EH (cell line): Measurements from ENCODE around the gene CHST15.
A peak's percentile ranks its signal among the peaks of the same experiment; 100 is the strongest.
"Not testable (repeated sequence)": the region's sequence is repeated elsewhere in the genome, so short reads cannot be mapped to it uniquely, and the experiment has no call there.

Experiments used
- DNase-seq: peaks from one replicate; pipeline ENCODE4 v3.0.0-alpha.2; 2015; ENCODE audit warnings: low read depth

The CHST15 gene

DNA sequence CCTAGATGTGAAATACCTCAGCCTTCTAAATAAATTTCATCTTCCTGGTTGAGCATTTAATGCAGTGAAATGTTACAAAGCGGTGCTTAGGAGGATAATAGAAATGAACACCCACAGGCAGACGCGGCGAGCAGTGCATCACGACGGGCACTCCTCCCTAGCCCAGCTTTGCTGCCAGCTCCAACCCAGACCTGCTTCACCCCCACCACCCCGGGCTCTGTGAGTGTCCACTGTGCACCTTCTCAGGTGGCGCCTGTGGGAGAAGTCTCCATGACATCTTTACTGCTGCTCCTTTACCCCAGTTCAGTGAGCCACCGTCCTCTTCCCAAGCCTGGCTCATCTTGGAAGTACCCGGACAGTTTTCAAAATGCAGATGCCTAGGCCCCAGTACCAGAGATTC is 5.2 kb upstream of the CHST15 start:
- no peak for DNase-seq

DNA sequence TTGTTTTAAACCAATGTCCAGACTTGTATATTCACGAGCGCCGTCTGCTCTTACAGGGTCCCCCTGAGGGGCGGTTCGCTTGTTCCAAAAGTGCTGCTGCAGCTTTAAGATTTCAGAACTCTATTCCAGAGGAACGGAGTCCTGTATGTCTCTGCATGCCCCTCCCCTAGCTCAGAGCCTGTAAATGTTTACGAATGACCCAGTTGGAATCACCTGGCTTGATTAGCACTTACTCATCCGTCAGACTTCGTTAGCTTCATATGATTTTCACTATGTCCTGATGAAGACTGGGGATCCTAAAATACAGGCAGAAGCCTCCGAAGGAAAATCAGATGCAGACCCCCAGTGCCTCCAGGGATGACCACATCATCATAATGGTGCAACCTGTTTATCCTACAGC is 4.5 kb upstream of the CHST15 start:
- no peak for DNase-seq

DNA sequence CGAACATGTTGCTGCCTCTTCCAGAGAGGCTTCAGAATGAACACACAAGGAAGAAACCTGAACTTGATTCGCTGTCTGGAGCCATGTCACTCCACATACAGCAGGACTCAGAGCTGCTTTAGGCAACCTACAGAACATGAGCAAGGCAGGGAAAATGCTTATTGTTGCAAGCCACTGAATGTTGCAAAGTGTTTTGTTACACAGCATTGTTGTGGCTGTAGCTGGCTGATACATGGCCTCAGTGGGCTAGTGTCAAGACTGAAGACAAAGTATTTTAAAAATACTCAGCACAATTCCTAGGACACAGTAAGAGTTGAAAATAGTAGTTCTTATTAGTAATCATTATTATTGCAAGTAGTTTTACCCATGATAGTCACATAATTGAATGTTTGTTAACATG is 3.1 kb upstream of the CHST15 start:
- no peak for DNase-seq

DNA sequence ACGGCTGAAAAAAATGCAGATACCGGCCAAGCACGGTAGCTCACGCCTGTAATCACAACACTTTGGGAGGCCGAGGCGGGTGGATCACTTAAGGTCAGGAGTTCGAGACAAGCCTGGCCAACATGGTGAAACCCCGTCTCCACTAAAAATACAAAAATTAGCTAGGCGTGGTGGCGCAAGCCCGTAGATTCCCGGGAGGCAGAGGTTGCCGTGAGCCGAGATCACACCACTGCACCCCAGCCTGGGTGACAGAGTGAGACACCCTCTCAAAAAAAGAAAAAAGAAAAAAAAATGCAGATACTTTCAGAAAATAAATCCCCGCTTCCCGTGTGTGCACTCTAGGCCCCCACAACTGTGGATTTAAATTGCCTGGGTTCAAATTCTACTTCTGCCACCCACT is 2.4 kb upstream of the CHST15 start:
- not testable (repeated sequence) for DNase-seq

DNA sequence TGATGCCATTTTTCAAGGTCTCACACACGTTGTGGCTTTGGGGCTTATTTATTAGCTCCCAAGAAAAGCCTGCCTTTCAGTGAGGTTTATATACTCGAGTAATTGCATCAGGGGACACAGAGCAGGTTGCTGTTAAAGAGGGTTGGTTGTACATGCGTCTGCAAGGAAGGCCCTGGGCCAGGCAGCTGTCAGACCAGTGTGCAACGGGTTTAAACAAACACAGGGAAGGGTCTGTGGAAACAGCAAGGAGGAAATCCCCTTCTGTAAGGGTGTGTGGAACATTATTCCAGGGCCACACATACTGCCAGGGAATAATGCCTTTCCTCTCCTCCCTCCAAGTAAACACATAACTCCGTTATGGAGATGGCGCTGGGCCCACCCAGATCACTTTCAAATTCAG is 1.7 kb upstream of the CHST15 start:
- DNase-seq = no peak

DNA sequence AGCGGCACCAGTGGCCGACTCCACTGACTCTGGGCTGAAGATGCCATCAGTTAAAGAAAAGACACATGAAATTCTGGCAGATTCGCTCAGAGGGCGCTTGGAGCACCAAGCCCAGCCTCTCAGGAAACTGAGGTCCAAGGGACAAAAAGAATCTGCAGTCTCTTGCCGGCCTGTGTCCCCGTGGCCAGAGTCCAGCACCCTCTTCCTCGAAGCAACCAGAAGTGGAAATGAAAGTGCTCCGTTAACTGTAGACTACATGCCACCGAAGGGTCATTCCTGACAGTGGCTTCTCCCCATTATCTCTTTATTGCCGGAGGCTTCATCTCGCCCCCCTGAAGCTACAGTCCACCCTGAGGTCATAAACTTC is 1.0 kb upstream of the CHST15 start:
- DNase-seq = no peak

DNA sequence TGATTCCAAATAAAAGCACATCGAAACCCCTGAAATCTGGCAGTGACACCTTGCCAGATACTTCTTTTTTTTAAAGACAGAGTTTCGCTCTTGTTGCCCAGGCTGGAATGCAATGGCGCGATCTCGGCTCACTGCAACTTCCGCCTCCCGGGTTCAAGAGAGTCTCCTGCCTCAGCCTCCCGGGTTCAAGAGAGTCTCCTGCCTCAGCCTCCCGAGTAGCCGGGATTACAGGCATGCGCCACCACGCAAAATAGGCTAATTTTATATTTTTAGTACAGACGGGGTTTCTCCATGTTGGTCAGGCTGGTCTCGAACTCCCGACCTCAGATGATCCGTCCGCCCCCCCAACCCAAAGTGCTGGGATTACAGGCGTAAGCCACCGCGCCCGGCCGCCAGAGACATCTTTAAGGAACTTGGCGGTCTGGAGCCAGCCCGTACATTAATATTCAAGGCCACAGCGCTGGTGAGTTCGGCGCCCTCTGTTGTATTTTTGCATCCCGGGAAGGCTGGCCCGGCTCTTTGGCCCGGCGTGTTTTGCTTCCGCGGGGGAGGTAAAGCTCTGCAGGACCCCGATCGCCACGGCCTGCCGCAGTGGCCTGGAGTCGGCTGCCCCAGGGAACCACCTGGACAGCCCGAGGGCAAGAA is 498 bp upstream of the CHST15 start:
- peak; percentile 31 for DNase-seq

DNA sequence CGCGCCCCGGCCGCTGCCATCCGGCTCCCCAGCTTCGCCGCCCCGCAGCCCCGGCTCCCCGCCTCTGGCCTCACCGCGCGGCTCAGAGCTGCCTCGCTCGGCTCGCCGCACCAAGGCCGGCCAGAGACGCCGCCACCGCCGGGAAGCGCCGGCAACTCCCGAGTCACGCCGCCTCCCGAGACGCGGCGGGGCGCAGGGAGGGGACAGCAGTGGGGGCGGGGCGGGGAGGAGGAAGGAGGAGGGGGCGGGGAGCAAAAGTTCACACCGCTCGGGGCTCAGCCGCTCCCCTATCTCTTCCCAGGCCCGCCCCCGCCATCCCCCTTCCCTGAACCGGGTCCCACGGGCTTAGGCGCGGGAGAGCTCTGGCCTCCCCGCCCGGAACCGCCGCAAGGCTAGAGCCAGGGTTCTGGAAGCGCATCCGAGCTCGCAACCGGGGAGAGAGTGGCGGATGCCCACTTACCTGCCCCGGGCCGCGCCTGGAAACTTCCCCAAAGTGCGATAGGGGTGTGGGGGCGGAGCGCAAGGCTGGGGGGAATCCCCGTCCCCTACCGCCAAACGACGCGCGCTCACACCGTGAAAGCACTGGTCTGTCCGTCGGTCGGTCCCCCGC is 1.0 kb downstream of the CHST15 start:
- DNase-seq = peak; percentile 25

DNA sequence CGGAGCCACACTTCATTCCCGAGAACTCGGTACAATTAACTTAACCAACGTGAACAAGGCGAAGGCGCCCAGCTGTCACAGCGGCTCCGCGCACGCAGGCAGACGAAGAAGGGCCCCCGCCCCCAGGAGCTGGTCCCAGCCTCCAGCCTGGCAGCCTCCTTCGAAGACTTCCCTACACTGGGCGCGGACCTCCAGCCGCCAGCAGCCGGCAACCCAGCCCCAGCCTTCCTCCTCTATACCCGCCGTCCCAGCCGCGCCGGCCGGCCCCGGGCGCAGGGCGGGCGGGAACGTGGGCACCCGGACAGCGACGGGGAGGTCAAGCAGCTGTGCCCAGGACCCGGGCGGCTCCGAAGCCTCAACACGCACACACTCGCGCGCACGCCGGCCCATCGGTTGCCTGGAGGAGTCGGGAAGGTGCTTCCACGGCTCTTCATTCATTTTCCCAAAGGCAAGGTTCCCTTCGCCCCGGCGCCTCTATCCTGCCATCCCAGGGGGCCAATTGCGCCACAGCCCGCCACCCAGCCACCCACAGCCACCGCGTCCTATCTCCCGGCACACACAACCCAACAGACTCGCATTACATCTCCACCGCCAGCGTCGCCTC is 1.6 kb downstream of the CHST15 start:
- DNase-seq = peak; percentile 13

DNA sequence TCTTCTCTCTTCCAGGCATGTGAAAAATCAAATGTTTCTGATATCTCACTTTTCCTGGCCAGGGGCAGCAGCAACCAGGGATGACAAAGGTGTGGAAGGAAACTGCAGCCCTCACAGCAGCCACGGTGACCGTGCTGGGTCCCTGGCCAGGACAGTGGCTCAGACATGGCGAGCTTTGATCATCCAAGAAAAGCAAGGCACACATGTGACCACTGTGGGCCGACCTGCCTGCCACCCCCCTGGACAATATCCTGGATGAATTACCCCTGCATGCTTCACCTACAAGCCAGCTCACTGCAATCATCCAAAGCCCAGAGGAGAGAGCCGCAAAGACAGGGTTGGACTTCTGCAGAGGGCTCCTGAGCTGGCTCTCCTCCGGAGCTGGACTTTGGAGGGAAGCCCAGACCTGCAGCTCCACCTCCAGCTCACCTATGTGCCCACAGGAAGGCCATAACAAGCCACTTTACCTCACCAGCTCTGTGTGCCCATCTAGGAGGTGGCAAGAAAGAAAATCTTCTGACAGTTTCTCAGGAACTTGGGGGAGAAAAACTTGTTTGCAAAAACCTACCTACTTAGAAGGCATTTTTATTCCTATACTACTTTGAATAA is 2.7 kb downstream of the CHST15 start:
- no peak for DNase-seq

DNA sequence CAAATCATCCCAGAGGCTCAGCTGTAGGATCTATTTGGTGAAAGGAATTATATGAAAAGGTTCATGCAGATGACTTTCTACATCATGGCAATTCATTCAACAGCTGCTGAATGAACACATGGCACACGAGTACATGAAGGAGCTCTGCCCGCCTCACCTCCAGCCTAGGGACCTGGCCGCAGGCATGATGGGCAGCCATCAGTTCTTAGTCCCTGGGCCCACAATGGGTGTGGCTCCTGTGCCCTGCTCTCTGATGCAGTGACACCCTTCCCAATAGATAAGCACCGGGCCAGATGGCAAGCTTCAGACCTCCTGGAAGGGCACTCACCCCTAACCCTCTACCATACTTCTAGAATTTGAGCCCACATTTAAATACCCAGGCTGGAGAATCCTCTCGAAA is 3.5 kb downstream of the CHST15 start:
- DNase-seq = no peak

DNA sequence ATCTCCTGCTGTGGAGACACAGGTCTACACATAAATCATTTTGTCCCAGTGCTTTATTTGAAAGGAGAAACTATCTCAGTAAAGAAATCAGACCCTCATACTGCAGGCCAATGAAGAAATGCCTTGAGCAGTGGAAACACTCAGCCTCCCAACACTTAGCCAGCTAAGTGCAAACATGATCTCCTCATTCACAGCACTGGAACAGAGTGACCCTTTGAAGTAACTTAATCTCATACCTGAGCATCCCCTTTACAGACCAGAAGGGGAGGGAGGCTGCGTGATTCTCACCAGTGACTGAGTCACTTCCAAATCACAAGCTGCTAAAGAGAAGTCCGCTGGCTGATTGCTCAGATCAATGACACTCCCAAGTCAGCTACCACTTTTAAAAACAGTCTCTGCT is 4.5 kb downstream of the CHST15 start:
- DNase-seq = no peak

DNA sequence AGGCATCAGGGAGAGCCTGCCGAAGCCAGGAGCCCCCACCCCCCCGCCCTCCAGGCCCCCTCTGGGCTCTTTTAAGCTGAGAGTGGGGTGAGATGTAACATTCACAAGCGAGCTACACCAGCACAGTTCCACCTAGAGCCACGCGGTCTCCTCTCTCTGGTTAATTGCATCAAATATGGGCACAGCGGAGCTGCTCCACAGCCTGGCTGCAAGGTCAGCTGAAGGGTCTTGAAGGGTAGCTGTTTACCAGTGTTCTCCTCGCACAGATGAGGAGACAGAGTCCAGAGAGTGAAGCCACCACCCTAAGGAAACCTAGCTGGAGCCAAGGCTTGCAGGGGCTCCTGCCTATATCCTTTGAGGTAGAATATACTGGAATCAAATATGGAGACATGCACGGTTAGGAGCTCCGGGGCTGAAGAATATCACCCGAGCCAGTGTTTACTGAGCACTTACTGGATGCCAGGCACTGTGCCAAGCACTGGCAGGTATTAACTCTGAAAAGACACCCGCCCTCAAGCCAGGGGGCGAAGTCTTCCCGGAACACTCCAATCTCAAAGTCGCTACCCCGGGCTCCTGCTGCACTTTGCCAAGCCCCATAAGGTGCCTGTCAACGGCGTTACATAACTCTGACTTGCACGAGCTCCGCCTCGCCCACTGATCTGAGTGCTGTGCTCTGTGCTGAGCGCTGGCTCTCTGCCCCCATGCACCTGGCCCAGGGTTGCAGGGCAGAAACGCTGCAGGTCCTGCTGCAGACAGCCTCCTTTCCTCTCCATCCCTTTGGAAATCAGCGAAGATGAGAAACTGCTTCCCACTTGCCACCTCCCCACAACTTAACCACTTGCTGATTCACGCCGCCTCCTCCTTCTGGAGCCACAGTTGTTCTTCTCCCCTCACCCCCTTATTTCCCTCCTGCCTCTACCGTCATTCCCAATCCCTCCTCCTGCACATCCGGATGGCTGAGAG is 5.4 kb downstream of the CHST15 start:
- DNase-seq = no peak

DNA sequence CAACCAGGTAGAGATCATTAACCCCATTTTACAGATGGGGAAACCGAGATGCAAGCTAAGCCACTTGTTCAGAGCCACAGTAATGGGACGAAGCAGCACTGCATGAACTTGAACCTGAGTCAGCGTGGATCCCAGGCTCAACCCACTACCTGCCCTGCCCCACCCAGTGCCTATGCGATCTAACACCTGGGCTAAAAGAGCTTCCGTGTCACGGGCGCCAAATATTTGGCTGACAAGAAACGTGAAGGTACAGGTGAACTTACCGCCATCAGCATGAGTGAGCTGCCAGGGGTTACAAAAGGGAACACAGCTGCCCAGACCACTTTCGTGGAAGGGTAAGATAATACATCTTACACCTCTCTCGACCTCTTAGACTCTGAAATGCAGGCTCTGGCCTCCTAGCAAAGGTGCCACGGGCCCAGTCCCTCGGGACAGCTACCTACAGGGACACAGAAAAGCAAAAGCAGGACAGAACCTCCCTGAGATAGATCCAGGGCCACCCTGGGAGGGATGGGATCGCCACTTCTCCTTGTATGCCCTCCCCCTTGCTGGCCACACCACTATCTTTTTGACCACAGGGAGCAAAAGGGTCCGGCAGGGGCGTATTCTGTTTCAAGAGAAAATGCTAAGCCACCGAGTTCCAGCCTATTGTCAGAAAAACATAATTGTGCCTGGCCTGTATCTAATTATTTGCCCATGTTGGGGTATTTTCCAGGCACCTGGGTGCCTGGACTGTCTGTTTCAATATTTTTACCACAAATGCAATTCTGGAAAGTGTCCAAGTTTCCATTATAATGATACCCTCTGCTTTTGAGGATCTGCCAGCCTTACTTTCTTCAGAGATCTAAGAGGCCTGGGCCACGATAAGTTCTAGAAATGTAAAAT is 6.4 kb downstream of the CHST15 start:
- DNase-seq = no peak

DNA sequence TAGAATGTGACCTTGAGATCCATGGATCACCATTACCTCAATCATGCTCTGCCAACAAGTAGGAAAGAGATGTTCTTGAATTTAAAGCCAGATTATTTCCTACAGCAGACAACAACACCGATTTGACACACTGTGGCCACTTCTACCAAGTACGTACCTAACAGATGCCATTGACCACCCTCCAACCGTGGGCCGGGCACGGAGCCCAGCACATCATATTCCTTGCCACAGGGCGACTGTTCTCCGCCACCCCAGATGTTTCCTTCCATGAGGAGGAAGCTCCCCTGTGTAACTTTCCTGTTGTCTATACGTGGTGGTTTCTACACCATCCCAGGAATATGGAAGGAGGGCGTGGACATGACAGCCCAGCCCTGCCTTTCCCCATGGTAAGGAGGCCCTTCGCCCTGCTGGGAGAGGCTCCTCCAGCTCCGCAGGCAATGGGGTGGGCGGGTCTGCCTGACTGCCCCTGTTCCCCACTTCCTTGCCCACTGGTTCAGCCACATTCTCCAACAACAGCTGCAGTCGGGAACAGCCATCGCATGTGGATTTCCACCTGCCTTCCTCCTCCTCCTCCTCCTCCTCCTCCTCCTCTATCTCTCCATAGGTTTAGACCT is 7.2 kb downstream of the CHST15 start:
- no peak for DNase-seq

DNA sequence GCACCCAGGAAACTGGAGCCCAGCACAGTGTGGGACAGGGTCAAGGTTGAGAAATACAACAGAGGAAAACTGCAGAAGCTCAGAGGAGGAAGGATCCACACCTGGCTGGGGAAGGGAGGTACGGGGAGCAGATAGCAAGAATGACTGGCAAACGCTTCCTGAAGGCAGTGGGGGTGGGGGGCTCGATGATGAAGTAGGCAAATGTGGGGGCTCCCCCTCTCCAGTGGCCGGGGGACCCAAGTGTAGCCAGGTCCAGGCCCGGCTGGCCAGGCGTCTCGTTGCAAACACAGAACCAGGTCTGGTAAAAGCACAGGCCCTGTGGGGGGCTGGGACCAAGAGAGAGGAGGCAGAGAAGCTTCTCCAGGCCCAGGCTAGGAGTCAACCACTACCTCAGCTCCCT is 7.7 kb downstream of the CHST15 start:
- DNase-seq = no peak

DNA sequence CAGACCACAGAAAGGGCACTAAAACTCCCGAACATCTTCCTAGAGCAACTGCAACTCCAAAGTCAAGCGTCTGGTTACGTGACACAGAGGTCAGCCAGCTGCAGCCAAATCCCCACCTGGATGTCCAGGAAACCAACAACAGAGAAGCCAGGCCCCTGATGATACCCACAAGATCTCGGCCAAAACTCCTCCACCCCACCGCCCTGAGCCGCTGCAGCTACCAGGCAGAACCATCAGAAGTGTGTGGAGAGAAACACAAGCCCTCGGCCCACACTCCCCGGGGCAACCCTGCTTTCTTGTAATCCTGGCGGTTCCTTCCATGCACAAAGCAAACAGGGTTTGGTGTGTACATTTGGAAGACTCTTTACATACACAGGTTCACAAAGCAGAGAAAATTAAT is 8.7 kb downstream of the CHST15 start:
- DNase-seq = no peak

DNA sequence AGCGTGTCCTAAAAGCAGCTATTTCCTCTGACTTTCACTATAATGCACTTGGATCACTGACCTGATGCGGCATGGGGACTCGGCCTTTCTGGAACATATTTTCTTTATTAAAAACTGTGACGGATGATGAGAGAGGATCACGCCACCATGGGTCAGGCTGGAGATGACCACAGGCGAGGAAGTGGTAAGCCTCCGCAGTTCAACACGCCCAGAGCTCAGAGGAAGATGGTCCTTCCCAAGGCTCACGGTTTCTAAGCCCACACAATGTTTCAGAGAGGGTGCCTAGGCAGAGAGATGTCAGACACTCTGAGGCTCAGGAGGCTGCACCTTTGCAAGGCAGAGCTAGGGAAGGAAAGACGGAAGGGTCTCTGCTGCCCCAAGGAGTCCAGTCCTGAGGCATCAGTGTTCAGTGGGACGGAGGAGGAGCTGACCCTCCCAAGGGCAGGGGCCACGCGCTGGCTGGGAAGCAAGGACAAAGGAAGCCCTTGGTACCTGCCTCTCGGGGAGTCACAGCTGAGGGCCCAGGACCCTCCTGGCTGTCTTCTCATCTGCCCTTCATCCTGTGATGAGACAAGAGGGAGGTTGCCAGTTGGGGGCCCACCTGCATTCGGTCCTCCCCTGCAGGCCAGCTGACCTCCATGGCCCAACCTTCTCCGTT is 9.5 kb downstream of the CHST15 start:
- peak; percentile 35 for DNase-seq

DNA sequence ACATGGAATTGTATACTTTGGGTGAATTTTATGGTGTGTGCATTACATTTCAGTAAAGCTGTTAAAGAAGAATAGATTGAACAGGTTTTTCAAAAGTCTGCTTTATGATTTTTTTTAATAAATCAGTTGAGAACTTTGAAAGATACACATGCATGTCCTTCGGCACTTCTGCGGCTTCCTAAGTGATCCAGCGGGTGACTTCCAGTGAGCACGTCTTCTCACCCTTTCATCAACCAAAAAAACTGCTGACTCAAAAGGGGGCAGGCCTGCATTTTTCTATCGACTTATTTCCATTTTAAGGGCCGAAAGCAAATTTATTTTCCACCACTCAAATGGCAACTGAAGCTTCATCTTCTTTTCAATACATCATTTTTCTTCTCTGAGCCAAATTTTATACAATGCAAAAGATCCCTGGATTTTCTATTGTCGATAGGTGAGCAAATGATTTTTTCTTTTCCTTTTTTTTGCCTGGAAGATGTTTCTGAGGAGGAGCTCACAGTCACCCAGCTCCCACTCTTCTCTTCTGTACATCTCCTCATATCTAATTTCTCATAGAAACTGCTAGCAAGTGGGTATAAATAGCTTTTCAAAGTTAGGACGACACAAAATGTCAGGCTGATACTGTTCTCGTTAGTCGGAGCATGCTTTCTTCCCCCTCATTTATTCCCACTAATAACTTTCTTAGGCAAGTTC is 10.2 kb downstream of the CHST15 start:
- no peak for DNase-seq

DNA sequence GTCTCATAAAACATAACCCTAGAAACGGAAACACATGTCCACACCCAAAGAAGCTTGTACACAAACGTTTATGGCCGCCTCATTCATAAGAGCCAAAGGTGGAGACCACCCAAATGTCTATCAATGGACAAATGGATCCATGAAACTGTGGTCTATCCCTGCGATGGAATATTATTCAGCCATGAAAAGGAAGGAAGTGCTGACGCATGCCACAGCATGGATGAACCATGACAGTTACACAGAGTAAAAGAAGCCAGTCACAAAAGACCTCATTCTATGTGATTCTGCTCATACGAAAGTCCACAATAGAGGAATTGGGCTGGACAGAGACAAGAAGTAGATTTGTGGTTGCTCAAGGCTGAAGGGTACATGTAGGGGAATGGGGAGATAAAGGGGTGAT is 10.8 kb downstream of the CHST15 start:
- DNase-seq = no peak
